Duodenal mucosa (tissue), 2 donors: ENCODE data around the gene PDPN.

Experiments
- H3K27ac ChIP-seq: one replicate; pipeline ENCODE4 v1.7.0; 2013; ENCODE audit warnings: low read depth, low read length
- H3K27me3 ChIP-seq, 2 donors: one replicate each; pipeline ENCODE4 v1.7.0; 2013; ENCODE audit warnings: low read length in 2 of 2, control low read depth in 1 of 2; ENCODE audit not compliant: insufficient read depth in 2 of 2, control insufficient read depth in 1 of 2
- H3K36me3 ChIP-seq, 2 donors: one replicate each; pipeline ENCODE4 v1.7.0; 2013; ENCODE audit warnings: low read length in 2 of 2, control low read depth in 1 of 2; ENCODE audit not compliant: insufficient read depth in 2 of 2, control insufficient read depth in 1 of 2
- H3K4me1 ChIP-seq, 2 donors: one replicate each; pipeline ENCODE4 v1.7.0; 2013; ENCODE audit warnings: low read length in 2 of 2, control low read depth in 1 of 2; ENCODE audit not compliant: insufficient read depth in 2 of 2, control insufficient read depth in 1 of 2
- H3K4me3 ChIP-seq, 2 donors: one replicate each; pipeline ENCODE4 v1.7.0; 2013; ENCODE audit warnings: low read length in 2 of 2, low read depth in 1 of 2
- H3K9ac ChIP-seq, 2 donors: one replicate each; pipeline ENCODE4 v1.7.0; 2013; ENCODE audit warnings: low read length in 2 of 2, low read depth in 1 of 2
- H3K9me3 ChIP-seq, 2 donors: one replicate each; pipeline ENCODE4 v1.7.0; 2013; ENCODE audit warnings: low read length in 2 of 2, control low read depth in 1 of 2; ENCODE audit not compliant: control insufficient read depth in 1 of 2

Gene PDPN

DNA sequence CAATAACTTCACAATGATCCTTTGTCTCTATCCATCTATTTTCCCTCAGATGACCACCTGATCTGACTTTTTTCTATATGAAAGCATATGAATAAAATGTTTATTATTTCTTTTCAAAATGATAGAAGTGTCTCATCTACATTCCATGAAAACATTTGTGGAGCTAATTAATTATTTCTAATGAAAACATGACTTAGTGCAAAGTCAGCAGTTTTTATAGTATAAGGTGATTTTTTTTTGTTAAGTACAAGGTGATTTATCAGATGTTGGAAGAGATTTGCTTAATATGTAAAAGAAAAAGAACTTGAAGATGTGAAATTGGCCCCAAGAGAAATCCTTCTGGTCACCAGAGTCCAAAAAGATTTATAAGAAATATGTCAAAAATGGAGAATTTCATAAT lies 43.5 kb downstream of the PDPN start:
- H3K9me3 ChIP-seq: no peaks in the 10 kb centered on the region
- H3K36me3 ChIP-seq: no peaks in the 10 kb centered on the region
- no peak overlapping the region for H3K27ac ChIP-seq
- H3K27me3 ChIP-seq: peaks cover 0 to 2% of the 10 kb centered on the region in 2 donors
- no peaks in the 10 kb centered on the region for H3K4me1 ChIP-seq
- no peak overlapping the region for H3K4me3 ChIP-seq
- H3K9ac ChIP-seq: no peak overlapping the region

DNA sequence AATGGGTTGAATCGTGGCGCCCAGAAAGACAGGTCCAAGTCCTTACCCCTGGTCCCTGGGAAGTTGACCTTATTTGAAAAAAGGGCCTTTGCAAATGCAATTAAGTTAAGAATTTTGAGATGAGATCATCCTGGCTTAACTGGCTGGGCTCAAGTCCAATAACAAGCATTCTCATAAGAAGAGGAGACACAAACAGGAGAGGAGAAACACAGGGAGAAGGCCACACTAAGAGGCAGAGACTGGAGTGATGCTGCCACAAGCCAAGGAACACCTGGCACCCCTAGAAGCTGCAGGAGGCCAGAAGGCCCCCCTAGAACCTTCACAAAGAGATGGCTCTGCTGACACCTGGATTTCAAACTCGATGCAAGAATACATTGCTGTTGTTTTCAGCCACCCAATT lies 44.6 kb downstream of the PDPN start:
- Histone ChIP-seq H3K9ac (no peak overlapping the region), H3K4me1 (no peaks in the 10 kb centered on the region), H3K9me3 (no peaks in the 10 kb centered on the region), H3K27ac (no peak overlapping the region), H3K27me3 (peaks cover 0 to 2% of the 10 kb centered on the region in 2 donors), H3K36me3 (no peaks in the 10 kb centered on the region), H3K4me3 (no peak overlapping the region)

DNA sequence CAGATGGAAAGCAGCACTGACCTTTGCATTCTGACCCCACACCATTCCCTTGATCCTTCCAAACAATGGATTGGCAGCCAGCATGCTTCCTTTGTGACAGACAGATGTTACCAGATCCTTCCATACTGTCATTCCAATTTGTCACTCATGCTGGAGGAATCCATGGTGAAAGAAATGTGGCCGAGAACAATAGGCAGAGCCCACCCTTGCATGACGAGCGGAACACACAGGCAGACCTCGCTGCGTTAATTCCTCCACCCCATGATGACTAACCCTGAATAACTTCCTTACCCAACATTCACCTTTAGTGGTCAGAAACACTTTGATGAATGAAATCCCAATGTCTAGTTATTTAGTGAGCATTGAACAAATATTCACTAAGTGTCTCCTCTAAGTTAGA lies 45.1 kb downstream of the PDPN start:
- no peak overlapping the region for H3K4me3 ChIP-seq
- no peak overlapping the region for H3K27ac ChIP-seq
- no peaks in the 10 kb centered on the region for H3K4me1 ChIP-seq
- H3K27me3 ChIP-seq: peaks cover 0 to 2% of the 10 kb centered on the region in 2 donors
- no peaks in the 10 kb centered on the region for H3K36me3 ChIP-seq
- H3K9ac ChIP-seq: no peak overlapping the region
- H3K9me3 ChIP-seq: no peaks in the 10 kb centered on the region

DNA sequence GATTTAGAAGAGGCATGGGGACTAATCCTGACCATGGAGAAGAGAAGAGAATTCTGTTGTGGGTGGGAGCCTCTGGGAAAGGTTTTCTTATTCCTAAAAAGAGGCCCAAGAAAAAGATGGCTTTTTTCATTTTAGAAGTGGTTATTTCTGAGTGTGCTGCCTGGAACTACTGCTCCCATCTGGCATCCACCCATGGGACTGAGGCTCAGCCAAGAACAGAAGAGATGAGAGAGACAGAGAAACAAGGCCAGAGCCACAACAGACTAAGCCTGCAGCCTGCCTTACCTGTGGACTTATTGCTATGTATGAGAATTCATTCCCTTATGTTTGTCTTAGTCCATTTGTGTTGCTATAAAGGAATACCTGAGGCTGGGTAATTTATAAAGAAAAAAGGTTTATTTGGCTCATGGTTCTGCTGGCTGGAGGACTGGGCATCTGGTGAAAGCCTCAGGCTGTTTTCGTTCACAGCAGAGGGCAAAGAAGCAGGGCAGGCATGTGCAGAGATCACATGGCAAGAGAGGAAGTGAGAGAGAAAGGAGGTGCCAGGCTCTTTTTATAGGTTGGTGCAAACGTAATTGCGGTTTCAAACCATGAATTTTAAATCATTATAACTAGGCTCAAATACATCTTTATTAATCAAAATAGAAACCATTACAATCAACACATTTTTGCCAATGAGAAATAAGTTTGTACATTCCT lies 58.8 kb downstream of the PDPN start:
- Histone ChIP-seq H3K36me3 (no peaks in the 10 kb centered on the region), H3K4me3 (no peak overlapping the region), H3K27me3 (no peaks in the 10 kb centered on the region), H3K27ac (no peak overlapping the region), H3K4me1 (no peaks in the 10 kb centered on the region), H3K9me3 (peaks cover 7 to 13% of the 10 kb centered on the region in 2 donors), H3K9ac (no peak overlapping the region)

DNA sequence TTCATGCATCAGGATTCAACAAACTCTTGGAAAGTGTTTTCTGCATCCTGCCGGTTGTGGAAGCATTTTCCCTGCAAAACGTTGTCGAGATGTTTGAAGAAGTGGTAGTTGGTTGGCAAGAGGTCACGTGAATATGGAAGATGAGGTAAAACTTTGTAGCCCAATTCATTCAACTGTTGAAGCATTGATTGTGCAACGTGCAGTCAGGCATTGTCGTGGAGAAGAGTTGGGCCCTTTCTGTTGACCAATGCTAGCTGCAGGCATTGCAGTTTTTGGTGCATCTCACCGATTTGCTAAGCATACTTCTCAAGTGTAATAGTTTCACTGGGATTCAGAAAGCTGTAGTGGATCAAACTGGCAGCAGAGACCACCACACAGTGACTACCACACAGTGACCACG lies 59.4 kb downstream of the PDPN start:
- H3K9me3 ChIP-seq: peaks cover 7 to 13% of the 10 kb centered on the region in 2 donors

DNA sequence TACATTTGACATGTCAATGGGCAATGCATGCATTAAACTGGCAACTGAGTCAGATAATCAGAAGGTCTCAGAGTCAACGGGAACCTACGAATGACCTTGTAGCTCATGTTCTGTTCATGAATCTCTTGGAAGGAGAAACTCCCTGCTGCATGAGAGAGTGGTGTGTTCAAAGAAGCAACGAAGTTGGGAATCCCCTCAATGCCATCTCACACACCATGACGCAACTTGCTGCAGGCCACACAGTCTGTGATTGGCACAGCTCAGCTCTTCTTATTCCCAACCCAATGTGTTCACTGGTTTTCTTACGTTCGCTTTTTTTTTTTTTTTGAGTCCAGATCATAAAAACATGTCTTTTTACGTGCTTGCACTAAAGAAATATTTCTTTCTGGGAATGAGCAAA lies 62.9 kb downstream of the PDPN start:
- Histone ChIP-seq H3K4me1 (no peaks in the 10 kb centered on the region), H3K9me3 (no peaks in the 10 kb centered on the region), H3K27ac (no peak overlapping the region), H3K27me3 (no peaks in the 10 kb centered on the region), H3K4me3 (no peak overlapping the region), H3K9ac (no peak overlapping the region), H3K36me3 (no peaks in the 10 kb centered on the region)

More for the DNA sequence above, 59.4 kb downstream of the PDPN start:
- no peaks in the 10 kb centered on the region for H3K36me3 ChIP-seq
- no peak overlapping the region for H3K9ac ChIP-seq
- no peak overlapping the region for H3K27ac ChIP-seq
- no peaks in the 10 kb centered on the region for H3K4me1 ChIP-seq
- no peaks in the 10 kb centered on the region for H3K27me3 ChIP-seq
- no peak overlapping the region for H3K4me3 ChIP-seq

DNA sequence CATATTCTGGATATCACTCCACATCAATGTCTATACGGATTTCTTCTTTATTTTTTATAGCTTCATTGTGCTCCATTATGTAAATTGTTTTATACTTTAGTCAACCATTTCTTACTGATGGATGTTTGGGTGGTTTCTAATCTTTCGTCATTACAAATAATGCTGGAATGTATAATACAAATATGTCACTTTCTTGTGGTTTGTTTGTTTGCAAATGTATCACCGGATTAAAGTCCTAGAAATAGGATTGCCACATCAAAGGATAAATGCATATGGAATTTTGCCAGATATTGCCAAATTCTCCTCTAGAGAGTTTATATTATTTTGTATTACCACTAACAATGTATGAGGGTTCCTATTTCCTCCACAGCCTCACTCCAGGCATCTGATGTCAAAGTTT lies 67.6 kb downstream of the PDPN start:
- Histone ChIP-seq H3K9me3 (no peaks in the 10 kb centered on the region), H3K36me3 (no peaks in the 10 kb centered on the region), H3K4me1 (no peaks in the 10 kb centered on the region), H3K27ac (no peak overlapping the region), H3K27me3 (peaks cover 0 to 2% of the 10 kb centered on the region in 2 donors), H3K4me3 (no peak overlapping the region), H3K9ac (no peak overlapping the region)

DNA sequence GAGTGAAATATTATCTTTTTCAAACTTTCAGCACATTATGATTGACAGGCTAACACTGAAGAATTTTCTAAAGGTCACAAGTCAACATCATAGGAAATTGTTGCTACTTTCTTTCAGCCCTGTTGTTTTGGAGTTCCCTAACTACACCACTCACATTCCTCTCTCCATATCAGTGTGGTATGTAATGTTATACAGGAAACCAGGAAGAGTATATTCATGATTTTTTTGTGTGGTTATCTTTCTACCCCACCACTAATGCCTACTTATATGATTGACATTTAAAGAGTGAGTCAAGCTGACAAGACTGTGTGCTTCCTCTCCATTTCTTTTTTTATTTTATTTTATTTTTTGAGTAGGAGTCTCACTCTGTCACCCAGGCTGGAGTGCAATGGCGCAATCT lies 68.6 kb downstream of the PDPN start:
- no peaks in the 10 kb centered on the region for H3K36me3 ChIP-seq
- H3K27ac ChIP-seq: no peak overlapping the region
- no peak overlapping the region for H3K4me3 ChIP-seq
- no peaks in the 10 kb centered on the region for H3K9me3 ChIP-seq
- H3K27me3 ChIP-seq: peaks cover 0 to 5% of the 10 kb centered on the region in 2 donors
- no peak overlapping the region for H3K9ac ChIP-seq
- H3K4me1 ChIP-seq: no peaks in the 10 kb centered on the region

DNA sequence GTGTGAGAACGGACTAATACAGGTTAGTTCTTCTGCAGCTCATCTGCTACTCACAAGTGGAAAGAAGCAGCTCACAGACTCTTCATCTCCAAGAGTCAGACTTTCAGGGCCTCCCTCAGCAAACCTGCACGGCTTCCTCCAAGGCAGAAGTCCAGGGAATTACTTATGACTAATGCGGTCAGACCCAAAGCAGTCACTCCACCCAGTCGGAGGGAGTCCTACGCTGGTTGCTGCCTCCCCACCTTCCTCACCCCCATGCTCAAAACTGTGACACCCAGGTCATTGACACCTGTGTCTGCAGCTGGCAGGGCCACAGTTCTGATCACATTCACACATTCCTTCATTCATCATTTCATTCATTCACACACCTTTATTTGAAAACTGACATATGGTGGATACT lies 77.9 kb downstream of the PDPN start:
- H3K27me3 ChIP-seq: peaks cover 0 to 1% of the 10 kb centered on the region in 2 donors
- no peaks in the 10 kb centered on the region for H3K36me3 ChIP-seq
- peaks cover 0 to 2% of the 10 kb centered on the region in 2 donors for H3K9me3 ChIP-seq
- H3K4me1 ChIP-seq: no peaks in the 10 kb centered on the region
- no peak overlapping the region for H3K9ac ChIP-seq
- H3K4me3 ChIP-seq: no peak overlapping the region
- H3K27ac ChIP-seq: no peak overlapping the region

DNA sequence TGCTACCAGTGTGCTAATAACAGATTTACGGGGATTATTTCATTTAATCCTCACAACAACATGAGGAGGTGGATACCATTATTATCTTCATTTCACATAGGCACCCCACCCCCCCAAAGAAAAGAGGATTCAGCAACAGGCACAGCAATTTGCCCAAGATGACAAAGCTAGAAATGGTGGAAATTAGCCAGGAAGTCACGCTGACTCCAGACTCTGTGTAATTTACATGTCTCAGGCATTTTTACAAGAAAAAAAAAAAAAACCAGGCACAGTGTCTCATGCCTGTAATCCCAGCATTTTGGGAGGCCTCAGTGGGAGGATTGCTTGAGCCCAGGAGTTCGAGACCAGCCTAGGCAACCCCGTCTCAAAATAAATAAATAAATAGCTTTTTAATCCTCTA lies 78.9 kb downstream of the PDPN start:
- H3K27ac ChIP-seq: no peak overlapping the region
- H3K9ac ChIP-seq: no peak overlapping the region

More for the DNA sequence above, 78.9 kb downstream of the PDPN start:
- Histone ChIP-seq H3K27me3 (no peaks in the 10 kb centered on the region), H3K4me1 (no peaks in the 10 kb centered on the region), H3K4me3 (no peak overlapping the region), H3K36me3 (no peaks in the 10 kb centered on the region), H3K9me3 (peaks cover 0 to 2% of the 10 kb centered on the region in 2 donors)
